H1 (cell line): Measurements from ENCODE around the gene MYO9B. TPM values are rescaled to one million over a fixed set of nuclear protein-coding genes. Genes with fewer than 3 reads are reported as not detected.

ENCODE experiments used
- CTCF ChIA-PET: fragments of 300-600 bp; sonication (Branson Sonifier 250); formaldehyde crosslinking; loops from one replicate; lab custom pipeline; 2021; ENCODE audit not compliant: partially characterized antibody; lab: Charles Lee
- POLR2A ChIA-PET: fragments of 300-600 bp; sonication (Branson Sonifier 250); formaldehyde crosslinking; loops from one replicate; lab custom pipeline; 2021; ENCODE audit warnings: inconsistent platforms; ENCODE audit not compliant: partially characterized antibody; lab: Charles Lee
- DNase-seq, 2 experiments: peaks; one replicate each; pipeline versions ENCODE4 v3.0.0 to v3.0.0-alpha.2; 2010 to 2022; ENCODE audit warnings: low spot score in 2 of 2, low read depth in 1 of 2, mixed read lengths in 1 of 2
- FAIRE-seq: peaks from 2 replicates; lab custom pipeline; 2011; peaks lifted over from hg19 to GRCh38; lab: Jason Lieb, UNC
- H2AFZ ChIP-seq: 2 replicates; pipeline ENCODE4 v1.8.1; 2012; ENCODE audit warnings: low read length, inconsistent platforms
- H2AK5ac ChIP-seq: 2 replicates; pipeline ENCODE4 v1.6.1; 2013; ENCODE audit warnings: low read depth, low read length
- H2BK120ac ChIP-seq: replicated peaks from 2 replicates; pipeline ENCODE3; 2013; ENCODE audit warnings: low read depth, low read length, inconsistent platforms
- H2BK12ac ChIP-seq: 2 replicates; pipeline ENCODE4 v1.6.1; 2013; ENCODE audit warnings: low read depth, low read length
- H2BK15ac ChIP-seq: 2 replicates; pipeline ENCODE4 v1.6.1; 2013; ENCODE audit warnings: low read length
- H2BK20ac ChIP-seq: 2 replicates; pipeline ENCODE4 v1.6.1; 2013; ENCODE audit warnings: low read length
- H2BK5ac ChIP-seq: 2 replicates; pipeline ENCODE4 v1.6.1; 2013; ENCODE audit warnings: low read depth, low read length
- H3K14ac ChIP-seq: 2 replicates; pipeline ENCODE4 v1.6.1; 2013; ENCODE audit warnings: inconsistent platforms; ENCODE audit not compliant: insufficient read length
- H3K18ac ChIP-seq: 2 replicates; pipeline ENCODE4 v1.6.1; 2013; ENCODE audit warnings: low read length; ENCODE audit errors: extremely low read depth
- H3K23ac ChIP-seq: 2 replicates; pipeline ENCODE4 v1.6.1; 2013; ENCODE audit warnings: inconsistent platforms; ENCODE audit not compliant: insufficient read length
- H3K23me2 ChIP-seq: 2 replicates; pipeline ENCODE4 v1.6.1; 2013; ENCODE audit warnings: low read depth, low read length
- H3K27ac ChIP-seq: 2 replicates; pipeline ENCODE4 v1.6.1; 2011; ENCODE audit warnings: low read depth, low read length, inconsistent platforms
- H3K27me3 ChIP-seq, 4 experiments: replicated peaks in 1 of 4; 1 replicate in 1 of 4; 2 replicates in 3 of 4; pipeline versions ENCODE4 v1.6.1 to v1.8.1; 2011 to 2013; ENCODE audit warnings: low read length in 3 of 4, mild to moderate bottlenecking in 3 of 4, inconsistent platforms in 2 of 4, mixed read lengths in 2 of 4, moderate library complexity in 1 of 4; ENCODE audit not compliant: control insufficient read depth in 3 of 4, insufficient read depth in 3 of 4; ENCODE audit errors: extremely low read depth in 1 of 4
- H3K36me3 ChIP-seq, 4 experiments: 2 replicates each; pipeline versions ENCODE4 v1.6.1 to v1.8.1; 2011 to 2013; ENCODE audit warnings: mild to moderate bottlenecking in 4 of 4, low read length in 3 of 4, moderate library complexity in 2 of 4, control low read depth in 1 of 4, inconsistent platforms in 1 of 4; ENCODE audit not compliant: insufficient read depth in 4 of 4, control insufficient read depth in 2 of 4
- H3K4ac ChIP-seq: replicated peaks from 2 replicates; pipeline ENCODE3; 2013; ENCODE audit warnings: low read length, low read depth, mixed read lengths, inconsistent platforms; ENCODE audit not compliant: insufficient read length
- H3K4me1 ChIP-seq, 4 experiments: replicated peaks in 1 of 4; 1 replicate in 1 of 4; 2 replicates in 3 of 4; pipeline versions ENCODE4 v1.6.1 to v1.8.1; 2011 to 2013; ENCODE audit warnings: low read length in 3 of 4, inconsistent platforms in 2 of 4, mixed read lengths in 1 of 4; ENCODE audit not compliant: insufficient read depth in 4 of 4, control insufficient read depth in 3 of 4
- H3K4me2 ChIP-seq, 2 experiments: 2 replicates each; pipeline versions ENCODE4 v1.6.1 to v1.8.1; 2011 to 2013; ENCODE audit warnings: low read depth in 2 of 2, low read length in 2 of 2, control low read depth in 1 of 2, inconsistent platforms in 1 of 2, mild to moderate bottlenecking in 1 of 2; ENCODE audit not compliant: insufficient read depth in 1 of 2
- H3K4me3 ChIP-seq, 4 experiments: fragments of 200-600, 300-600 bp in 1 of 4; sonication (generic), shearing (Covaris generic), sonication (Bioruptor Twin) in 1 of 4; 2 replicates each; pipeline versions ENCODE4 v1.5.1 to v1.8.1; 2011 to 2016; ENCODE audit warnings: low read length in 4 of 4, low read depth in 3 of 4, control low read depth in 2 of 4, inconsistent platforms in 2 of 4, mild to moderate bottlenecking in 2 of 4, mixed read lengths in 1 of 4, moderate library complexity in 1 of 4; ENCODE audit not compliant: insufficient read depth in 2 of 4; ENCODE audit errors: extremely low read depth in 1 of 4
- H3K56ac ChIP-seq: replicated peaks from 2 replicates; pipeline ENCODE3; 2013; ENCODE audit warnings: low read depth, mild to moderate bottlenecking, mixed read lengths, low read length, inconsistent platforms; ENCODE audit not compliant: insufficient read length
- H3K79me1 ChIP-seq: 2 replicates; pipeline ENCODE4 v1.6.1; 2013; ENCODE audit warnings: low read depth, low read length, control low read depth
- H3K79me2 ChIP-seq, 2 experiments: 2 replicates each; pipeline versions ENCODE4 v1.6.1 to v1.8.1; 2012 to 2013; ENCODE audit warnings: low read length in 2 of 2, mild to moderate bottlenecking in 2 of 2, inconsistent platforms in 1 of 2; ENCODE audit not compliant: insufficient read depth in 2 of 2, control insufficient read depth in 1 of 2
- H3K9ac ChIP-seq, 4 experiments: replicated peaks in 1 of 4; 1 replicate in 1 of 4; 2 replicates in 3 of 4; pipeline versions ENCODE4 v1.6.1 to v1.8.1; 2011 to 2013; ENCODE audit warnings: low read depth in 3 of 4, low read length in 3 of 4, control low read depth in 2 of 4, mild to moderate bottlenecking in 2 of 4, moderate library complexity in 2 of 4, inconsistent platforms in 1 of 4; ENCODE audit errors: extremely low read depth in 1 of 4
- H3K9me3 ChIP-seq, 2 experiments: 2 replicates each; pipeline versions ENCODE4 v1.6.1 to v1.8.1; 2012 to 2013; ENCODE audit warnings: mild to moderate bottlenecking in 2 of 2, moderate library complexity in 2 of 2, control low read depth in 1 of 2, inconsistent platforms in 1 of 2, low read depth in 1 of 2, low read length in 1 of 2, mixed read lengths in 1 of 2; ENCODE audit not compliant: insufficient read depth in 2 of 2
- H4K20me1 ChIP-seq, 2 experiments: replicated peaks in 1 of 2; 2 replicates each; pipeline versions ENCODE3 to v1.8.1; 2011 to 2013; ENCODE audit warnings: inconsistent platforms in 2 of 2, low read length in 2 of 2, mild to moderate bottlenecking in 1 of 2; ENCODE audit not compliant: insufficient read depth in 2 of 2, control insufficient read depth in 1 of 2
- H4K5ac ChIP-seq: 2 replicates; pipeline ENCODE4 v1.6.1; 2013; ENCODE audit warnings: low read length, low read depth, mixed read lengths, inconsistent platforms; ENCODE audit not compliant: insufficient read length
- H4K8ac ChIP-seq: 2 replicates; pipeline ENCODE4 v1.8.0; 2013; ENCODE audit warnings: mild to moderate bottlenecking, moderate library complexity, low read length, inconsistent platforms; ENCODE audit not compliant: insufficient read depth; ENCODE audit errors: extremely low read depth
- H4K91ac ChIP-seq: replicated peaks from 2 replicates; pipeline ENCODE3; 2013; ENCODE audit warnings: low read length, mixed read lengths, inconsistent platforms; ENCODE audit not compliant: insufficient read length
- ATF3 ChIP-seq: IDR thresholded peaks from 2 replicates; pipeline ENCODE4 v1.6.1; 2011; ENCODE audit warnings: low read depth, mild to moderate bottlenecking, low read length; ENCODE audit not compliant: insufficient read depth
- EZH2 ChIP-seq: fragments of 200-600 bp; sonication (generic); IDR thresholded peaks from 2 replicates; pipeline ENCODE4 v1.7.1; 2012; ENCODE audit warnings: low read depth, mild to moderate bottlenecking, moderate library complexity, low read length, inconsistent platforms; ENCODE audit not compliant: severe bottlenecking
- FOSL1 ChIP-seq: IDR thresholded peaks from 2 replicates; pipeline ENCODE4 v1.6.1; 2011; ENCODE audit warnings: mild to moderate bottlenecking, low read depth, low read length, moderate library complexity; ENCODE audit not compliant: insufficient read depth
- JUN ChIP-seq: IDR thresholded peaks from 2 replicates; pipeline ENCODE4 v1.6.1; 2011; ENCODE audit warnings: low read depth, mild to moderate bottlenecking, improper control_type of control experiment, low read length
- JUND ChIP-seq: IDR thresholded peaks from 2 replicates; pipeline ENCODE4 v1.6.1; 2011; ENCODE audit warnings: mild to moderate bottlenecking, improper control_type of control experiment, low read length
- MAX ChIP-seq: IDR thresholded peaks from 2 replicates; pipeline ENCODE4 v1.6.1; 2012; ENCODE audit warnings: inconsistent platforms
- NANOG ChIP-seq: IDR thresholded peaks from 2 replicates; pipeline ENCODE4 v1.6.1; 2011; ENCODE audit warnings: low read length, low read depth, mild to moderate bottlenecking, inconsistent platforms; ENCODE audit not compliant: insufficient read depth, poor library complexity, severe bottlenecking
- POU5F1 ChIP-seq: IDR thresholded peaks from 2 replicates; pipeline ENCODE4 v1.6.1; 2011; ENCODE audit warnings: low read depth, mild to moderate bottlenecking, low read length, moderate library complexity
- RNF2 ChIP-seq: fragments of 200-900, 300-1000 bp; sonication (generic); IDR thresholded peaks from 2 replicates; pipeline ENCODE4 v1.7.1; 2016; ENCODE audit warnings: borderline replicate concordance, low read depth, mild to moderate bottlenecking, antibody characterized with exemption, low read length; ENCODE audit not compliant: poor library complexity, severe bottlenecking; ENCODE audit errors: missing control alignments
- TAF1 ChIP-seq: IDR thresholded peaks from 2 replicates; pipeline ENCODE4 v1.6.1; 2011; ENCODE audit warnings: mild to moderate bottlenecking, low read depth, low read length
- WGBS, 2 experiments: shearing (Covaris generic) in 1 of 2; methylation state at CpG; one replicate each; pipeline versions ENCODE4 v1.1.6 to v1.1.7; 2013 to 2015; ENCODE audit warnings: low lambda C conversion rate in 2 of 2, mixed read lengths in 2 of 2, inconsistent platforms in 1 of 2, low coverage in 1 of 2, missing lambda C conversion rate in 1 of 2; ENCODE audit not compliant: insufficient replicate concordance in 2 of 2, insufficient coverage in 1 of 2, insufficient read length in 1 of 2; ENCODE audit errors: extremely low coverage in 1 of 2, missing lambda C conversion rate in 1 of 2; 5-methylcytosine and 5-hydroxymethylcytosine counted together
- polyA plus RNA-seq, 7 experiments: library from polyadenylated mRNA; depleted of rRNA in 3 of 7; stranded (reverse) in 5 of 7; unstranded in 2 of 7; fragments of >200 nt in 5 of 7; fragments of 200-250 nt in 2 of 7; gene quantifications; 1 replicate in 5 of 7; 2 replicates in 1 of 7; 4 replicates in 1 of 7; pipeline versions ENCODE4 v1.2.1 to v1.2.3, GENCODE V29; 2011 to 2013; ENCODE audit warnings: missing spikeins in 2 of 7, mixed read lengths in 2 of 7
- total RNA-seq: library from RNA; stranded (reverse); fragmentation: NEBNext Ultra II Directional; extraction: Animal tissue kit (Norgen Biotek cat#: 25700); gene quantifications from 2 replicates; pipeline ENCODE4 v1.2.1, GENCODE V29; 2021

Gene MYO9B
- total and polyA plus RNA-seq, 2 of the 8 experiments (the other 6 are each of a cell fraction or from before 2014, with no cell fraction given): 27.6 to 77.1 TPM

GRCh38 chr19:17080440-17080801 lies 4.8 kb downstream of the MYO9B start:
- Histone ChIP-seq H2BK5ac (no peak overlapping the region), H3K4ac (no peak overlapping the region), H3K18ac (no peak overlapping the region), H3K9me3 (no peaks in the 10 kb centered on the region), H4K5ac (no peak overlapping the region), H3K14ac (no peak overlapping the region), H2AK5ac (no peak overlapping the region), H4K91ac (no peak overlapping the region), H3K27me3 (no peaks in the 10 kb centered on the region), H2BK15ac (no peak overlapping the region), H3K79me2 (peaks cover 4 to 78% of the 10 kb centered on the region in 2 experiments; a peak in 3 of 4 replicates), H4K20me1 (peaks cover 12 to 32% of the 10 kb centered on the region in 2 experiments), H3K36me3 (no peaks in the 10 kb centered on the region; a peak in 1 of 8 replicates), H4K8ac (no peak overlapping the region), H3K23ac (no peak overlapping the region), H2BK20ac (no peak overlapping the region), H3K56ac (no peak overlapping the region), H2BK12ac (no peak overlapping the region), H3K4me3 (no peak overlapping the region), H2BK120ac (no peak overlapping the region), H2AFZ (no peak overlapping the region), H3K4me2 (no peak overlapping the region), H3K23me2 (peaks cover 7% of the 10 kb centered on the region; the same call in 1 of the 2 replicates), H3K79me1 (peaks cover 28% of the 10 kb centered on the region), H3K4me1 (peaks cover 3 to 5% (median 4%) of the 10 kb centered on the region in 4 experiments; a peak in 6 of 7 replicates), H3K27ac (no peak overlapping the region), H3K9ac (no peak overlapping the region)
- DNase-seq (no peak), FAIRE-seq (no peak)
- 87% methylated on average over 4 of the region's 4 CpGs; no CpG with 5 or more reads in 1 of the 2 experiments for WGBS, 2 experiments
- ChIA-PET CTCF (interaction anchor here (0.7 kb wide), 1 partner anchor 9 kb away, joined by 3 read pairs; no protein-coding TSS in a partner anchor), POLR2A (interaction anchor here (0.6 kb wide), 1 partner anchor 255 kb away, joined by 3 read pairs; no protein-coding TSS in a partner anchor)
- TF ChIP-seq TAF1 (no peak), RNF2 (no peak), ATF3 (no peak), FOSL1 (no peak), JUND (no peak), MAX (no peak), EZH2 (no peak), JUN (no peak), POU5F1 (no peak), NANOG (no peak)
